ENCODE measurements around the gene BEND6. TPM values are rescaled to one million over a fixed set of nuclear protein-coding genes. Genes with fewer than 3 reads are reported as not detected.

BEND6 gene
- total and polyA plus RNA-seq, 4 donors = under 0.01 to 0.14 (median 0.03) TPM; not detected in 1

- Histone ChIP-seq H3K27me3 (ENCODE audit: control insufficient read depth in 4 of 4, insufficient read depth in 4 of 4, low read length in 3 of 4) (peaks cover 0 to 5% (median 0%) of the 10 kb centered on the region in 4 donors), H3K9ac (ENCODE audit: low read depth in 1 of 2, low read length in 2 of 2) (no peak overlapping the region), H3K36me3 (ENCODE audit: control insufficient read depth in 4 of 4, insufficient read depth in 3 of 4, low read depth in 1 of 4, low read length in 3 of 4) (no peaks in the 10 kb centered on the region), H3K27ac (ENCODE audit: low read depth in 1 of 2, low read length in 2 of 2) (no peak overlapping the region), H3K4me3 (ENCODE audit: low read depth in 1 of 3, low read length in 3 of 3) (no peak overlapping the region), H3K9me3 (ENCODE audit: control insufficient read depth in 4 of 4, low read length in 3 of 4) (no peaks in the 10 kb centered on the region), H3K4me1 (ENCODE audit: control insufficient read depth in 4 of 4, insufficient read depth in 4 of 4, low read length in 3 of 4) (no peaks in the 10 kb centered on the region)
- DNase-seq (ENCODE audit: low spot score) = no peak
- WGBS = 79% methylated on average over 3 of the region's 3 CpGs
- TF ChIP-seq YY1 (IDR thresholded peaks at IDR 0.05) (no peak), NR2F2 (IDR thresholded peaks at IDR 0.05) (no peak), EGR1 (IDR thresholded peaks at IDR 0.05; ENCODE audit: low read depth in 2 of 2) (no peak), FOXA1 (IDR thresholded peaks at IDR 0.05) (no peak), SP1 (IDR thresholded peaks at IDR 0.05) (no peak), HNF4G (IDR thresholded peaks at IDR 0.05) (no peak), HNF4A (conservative IDR thresholded peaks at IDR 0.05) (no peak), TAF1 (conservative IDR thresholded peaks at IDR 0.05) (no peak), FOXA2 (IDR thresholded peaks at IDR 0.05) (no peak), RXRA (IDR thresholded peaks at IDR 0.05) (no peak)
These were observed 8.1 kb downstream of the BEND6 start for GRCh38 chr6:56963043-56963442.

GRCh38 chr6:56963793-56964192 lies 8.9 kb downstream of the BEND6 start:
- DNase-seq (ENCODE audit: low spot score) = no peak
- Histone ChIP-seq H3K4me1 (ENCODE audit: control insufficient read depth in 4 of 4, insufficient read depth in 4 of 4, low read length in 3 of 4) (no peaks in the 10 kb centered on the region), H3K27ac (ENCODE audit: low read depth in 1 of 2, low read length in 2 of 2) (no peak overlapping the region), H3K4me3 (ENCODE audit: low read depth in 1 of 3, low read length in 3 of 3) (no peak overlapping the region), H3K36me3 (ENCODE audit: control insufficient read depth in 4 of 4, insufficient read depth in 3 of 4, low read depth in 1 of 4, low read length in 3 of 4) (no peaks in the 10 kb centered on the region), H3K9me3 (ENCODE audit: control insufficient read depth in 4 of 4, low read length in 3 of 4) (no peaks in the 10 kb centered on the region), H3K9ac (ENCODE audit: low read depth in 1 of 2, low read length in 2 of 2) (no peak overlapping the region), H3K27me3 (ENCODE audit: control insufficient read depth in 4 of 4, insufficient read depth in 4 of 4, low read length in 3 of 4) (peaks cover 0 to 5% (median 0%) of the 10 kb centered on the region in 4 donors)
- 74% methylated on average over 1 of the region's 1 CpG for WGBS
- TF ChIP-seq RXRA (IDR thresholded peaks at IDR 0.05) (no peak), ATF3 (IDR thresholded peaks at IDR 0.05) (no peak)

GRCh38 chr6:56965126-56965525 lies 10.2 kb downstream of the BEND6 start:
- Histone ChIP-seq H3K4me3 (ENCODE audit: low read depth in 1 of 3, low read length in 3 of 3) (no peak overlapping the region), H3K9ac (ENCODE audit: low read depth in 1 of 2, low read length in 2 of 2) (no peak overlapping the region), H3K9me3 (ENCODE audit: control insufficient read depth in 4 of 4, low read length in 3 of 4) (no peaks in the 10 kb centered on the region), H3K27ac (ENCODE audit: low read depth in 1 of 2, low read length in 2 of 2) (no peak overlapping the region), H3K27me3 (ENCODE audit: control insufficient read depth in 4 of 4, insufficient read depth in 4 of 4, low read length in 3 of 4) (peaks cover 0 to 5% (median 0%) of the 10 kb centered on the region in 4 donors), H3K4me1 (ENCODE audit: control insufficient read depth in 4 of 4, insufficient read depth in 4 of 4, low read length in 3 of 4) (no peaks in the 10 kb centered on the region), H3K36me3 (ENCODE audit: control insufficient read depth in 4 of 4, insufficient read depth in 3 of 4, low read depth in 1 of 4, low read length in 3 of 4) (no peaks in the 10 kb centered on the region)
- WGBS = 88% methylated on average over 1 of the region's 1 CpG
- TF ChIP-seq GABPA (IDR thresholded peaks at IDR 0.05 in 1 of 2, conservative IDR thresholded peaks at IDR 0.05 in 1 of 2) (no peak), JUND (IDR thresholded peaks at IDR 0.05) (no peak), SP1 (IDR thresholded peaks at IDR 0.05) (no peak), MAX (IDR thresholded peaks at IDR 0.05) (no peak), RXRA (IDR thresholded peaks at IDR 0.05) (no peak)
- DNase-seq (ENCODE audit: low spot score) = no peak

GRCh38 chr6:56970849-56971248 lies 15.9 kb downstream of the BEND6 start:
- H3K4me1 ChIP-seq (ENCODE audit: control insufficient read depth in 4 of 4, insufficient read depth in 4 of 4, low read length in 3 of 4) = no peaks in the 10 kb centered on the region
- TF ChIP-seq FOXA1 (IDR thresholded peaks at IDR 0.05) (no peak), FOXA2 (IDR thresholded peaks at IDR 0.05) (no peak), NR2F2 (IDR thresholded peaks at IDR 0.05) (no peak), SP1 (IDR thresholded peaks at IDR 0.05) (no peak), JUND (IDR thresholded peaks at IDR 0.05) (no peak), HNF4G (IDR thresholded peaks at IDR 0.05) (no peak), TAF1 (conservative IDR thresholded peaks at IDR 0.05) (no peak), YY1 (IDR thresholded peaks at IDR 0.05) (no peak), EGR1 (IDR thresholded peaks at IDR 0.05; ENCODE audit: low read depth in 2 of 2) (no peak), CTCF (IDR thresholded peaks at IDR 0.05; ENCODE audit: low read depth, low read length, missing input control) (no peak), RAD21 (IDR thresholded peaks at IDR 0.05) (no peak), GABPA (IDR thresholded peaks at IDR 0.05 in 1 of 2, conservative IDR thresholded peaks at IDR 0.05 in 1 of 2) (no peak), RXRA (IDR thresholded peaks at IDR 0.05) (no peak), MAX (IDR thresholded peaks at IDR 0.05) (no peak), ATF3 (IDR thresholded peaks at IDR 0.05) (no peak), ZBTB33 (IDR thresholded peaks at IDR 0.05) (no peak)
- WGBS = 89% methylated on average over 1 of the region's 1 CpG
- no peaks in the 10 kb centered on the region for H3K36me3 ChIP-seq (ENCODE audit: control insufficient read depth in 4 of 4, insufficient read depth in 3 of 4, low read depth in 1 of 4, low read length in 3 of 4)
- no peak overlapping the region for H3K27ac ChIP-seq (ENCODE audit: low read depth in 1 of 2, low read length in 2 of 2)
- H3K9me3 ChIP-seq (ENCODE audit: control insufficient read depth in 4 of 4, low read length in 3 of 4) = no peaks in the 10 kb centered on the region
- no peak overlapping the region for H3K9ac ChIP-seq (ENCODE audit: low read depth in 1 of 2, low read length in 2 of 2)
- no peak overlapping the region for H3K4me3 ChIP-seq (ENCODE audit: low read depth in 1 of 3, low read length in 3 of 3)
- no peaks in the 10 kb centered on the region for H3K27me3 ChIP-seq (ENCODE audit: control insufficient read depth in 4 of 4, insufficient read depth in 4 of 4, low read length in 3 of 4)
- DNase-seq (ENCODE audit: low spot score) = no peak

Data from liver (tissue), 9 donors.